GM12865 (cell line): ENCODE results near the gene ESR2.
"Not testable (repeated sequence)": the region's sequence is repeated elsewhere in the genome, so short reads cannot be mapped to it uniquely, and the experiment has no call there.

Experiments
- DNase-seq: peaks from one replicate; pipeline ENCODE4 v3.0.0; 2010; ENCODE audit warnings: low read depth
- H3K4me3 ChIP-seq: 2 replicates; pipeline ENCODE4 v1.5.1; 2011; ENCODE audit warnings: mild to moderate bottlenecking, low read depth, low read length, control low read depth
- CTCF ChIP-seq: IDR thresholded peaks from 2 replicates; pipeline ENCODE4 v1.5.1; 2011; ENCODE audit warnings: low read length, control low read depth, low read depth, inconsistent platforms; ENCODE audit not compliant: insufficient read depth; ENCODE audit errors: missing control alignments

The ESR2 gene

GRCh38 chr14:64217308-64217707 is 76.9 kb downstream of the ESR2 start:
- DNase-seq = peak; percentile 64
- H3K4me3 ChIP-seq = no peak overlapping the region
- TF ChIP-seq CTCF = no peak

GRCh38 chr14:64215978-64216377 is 78.2 kb downstream of the ESR2 start:
- no peak for DNase-seq
- no peak for TF ChIP-seq CTCF
- no peak overlapping the region for H3K4me3 ChIP-seq

GRCh38 chr14:64215274-64215673 is 78.9 kb downstream of the ESR2 start:
- DNase-seq = no peak
- TF ChIP-seq CTCF = no peak
- no peak overlapping the region for H3K4me3 ChIP-seq

- TF ChIP-seq CTCF = no peak
- no peak overlapping the region for H3K4me3 ChIP-seq
- no peak for DNase-seq
Observed at GRCh38 chr14:64213853-64214570, 80.2 kb downstream of the ESR2 start.

- no peak for TF ChIP-seq CTCF
- H3K4me3 ChIP-seq = no peak overlapping the region
- DNase-seq = no peak
Observed at GRCh38 chr14:64213086-64213485, 81.1 kb downstream of the ESR2 start.

- DNase-seq = no peak
- TF ChIP-seq CTCF = no peak
Observed at GRCh38 chr14:64212666-64213065, 81.5 kb downstream of the ESR2 start.

GRCh38 chr14:64210912-64211311 is 83.3 kb downstream of the ESR2 start:
- DNase-seq, H3K4me3 ChIP-seq: not testable (repeated sequence)

More at GRCh38 chr14:64212666-64213065, 81.5 kb downstream of the ESR2 start:
- no peak overlapping the region for H3K4me3 ChIP-seq
